ENCODE data around the gene FHIT.

DNA sequence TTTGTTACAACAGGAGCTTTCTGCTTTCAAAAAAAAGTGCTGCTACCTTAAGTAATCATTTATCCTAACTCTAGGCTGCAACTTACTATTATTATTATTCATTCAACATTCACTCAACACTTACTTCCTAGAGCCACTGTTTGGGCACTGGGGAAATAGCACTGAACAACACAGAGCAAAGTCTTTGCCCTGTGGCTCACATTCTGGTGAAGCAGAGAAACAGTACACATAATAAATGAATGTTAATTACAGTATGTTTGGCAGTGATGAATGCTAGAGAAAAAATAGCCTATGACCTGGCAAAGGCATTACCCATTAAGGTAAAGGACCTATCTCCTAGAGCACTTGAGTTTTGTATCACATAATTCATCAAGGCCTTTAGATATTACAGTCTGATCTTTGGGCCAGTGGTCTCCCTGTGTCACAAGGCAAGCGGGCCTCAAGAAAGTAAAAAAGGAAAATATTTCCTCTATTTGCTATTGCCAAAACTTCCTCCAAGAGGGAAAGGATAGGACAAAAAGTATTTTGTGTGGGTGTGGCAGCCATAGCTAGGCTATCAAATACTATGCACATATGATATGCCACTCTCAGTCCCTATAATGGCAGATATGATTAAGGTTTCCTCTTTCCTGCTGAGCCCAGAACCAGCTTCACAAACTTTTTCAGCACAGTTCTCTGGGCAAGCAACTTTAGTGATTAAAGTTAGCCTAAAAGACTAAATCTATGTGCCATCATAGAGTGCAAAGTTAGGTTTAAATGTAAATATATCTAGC, 142.8 kb downstream of the FHIT start:
- TF ChIP-seq POLR2AphosphoS5 (IDR thresholded peaks at IDR 0.05; ENCODE audit: low read length): no peak
- TF ChIP-seq DPF2 (IDR thresholded peaks at IDR 0.05): no peak
- TF ChIP-seq, protein P1, sequence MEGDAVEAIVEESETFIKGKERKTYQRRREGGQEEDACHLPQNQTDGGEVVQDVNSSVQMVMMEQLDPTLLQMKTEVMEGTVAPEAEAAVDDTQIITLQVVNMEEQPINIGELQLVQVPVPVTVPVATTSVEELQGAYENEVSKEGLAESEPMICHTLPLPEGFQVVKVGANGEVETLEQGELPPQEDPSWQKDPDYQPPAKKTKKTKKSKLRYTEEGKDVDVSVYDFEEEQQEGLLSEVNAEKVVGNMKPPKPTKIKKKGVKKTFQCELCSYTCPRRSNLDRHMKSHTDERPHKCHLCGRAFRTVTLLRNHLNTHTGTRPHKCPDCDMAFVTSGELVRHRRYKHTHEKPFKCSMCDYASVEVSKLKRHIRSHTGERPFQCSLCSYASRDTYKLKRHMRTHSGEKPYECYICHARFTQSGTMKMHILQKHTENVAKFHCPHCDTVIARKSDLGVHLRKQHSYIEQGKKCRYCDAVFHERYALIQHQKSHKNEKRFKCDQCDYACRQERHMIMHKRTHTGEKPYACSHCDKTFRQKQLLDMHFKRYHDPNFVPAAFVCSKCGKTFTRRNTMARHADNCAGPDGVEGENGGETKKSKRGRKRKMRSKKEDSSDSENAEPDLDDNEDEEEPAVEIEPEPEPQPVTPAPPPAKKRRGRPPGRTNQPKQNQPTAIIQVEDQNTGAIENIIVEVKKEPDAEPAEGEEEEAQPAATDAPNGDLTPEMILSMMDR (IDR thresholded peaks at IDR 0.05 in 2 of 3, conservative IDR thresholded peaks at IDR 0.05 in 1 of 3; ENCODE audit: control insufficient read depth in 2 of 3, extremely low read depth in 1 of 3, insufficient read depth in 1 of 3, low read depth in 3 of 3, low read length in 3 of 3): no peak
- TF ChIP-seq TAF1 (IDR thresholded peaks at IDR 0.05; ENCODE audit: borderline replicate concordance, low read depth, low read length): no peak
- no peak for TF ChIP-seq SMC3 (IDR thresholded peaks at IDR 0.05; ENCODE audit: borderline replicate concordance, low read length)
- no peak for TF ChIP-seq ESRRA (IDR thresholded peaks at IDR 0.05; ENCODE audit: low read length)
